Measurements from ENCODE around the gene FRMD7. TPM values are rescaled to one million over a fixed set of nuclear protein-coding genes. Genes with fewer than 3 reads are reported as not detected.

The FRMD7 gene
- total and polyA plus RNA-seq, 2 of the 13 experiments (the other 11 are each of a cell fraction or from before 2014, with no cell fraction given), result 0.04 TPM; not detected in 1

GRCh38 chrX:132169554-132169953, 41.7 kb upstream of the FRMD7 start (continued):
- TF ChIP-seq, protein P1, sequence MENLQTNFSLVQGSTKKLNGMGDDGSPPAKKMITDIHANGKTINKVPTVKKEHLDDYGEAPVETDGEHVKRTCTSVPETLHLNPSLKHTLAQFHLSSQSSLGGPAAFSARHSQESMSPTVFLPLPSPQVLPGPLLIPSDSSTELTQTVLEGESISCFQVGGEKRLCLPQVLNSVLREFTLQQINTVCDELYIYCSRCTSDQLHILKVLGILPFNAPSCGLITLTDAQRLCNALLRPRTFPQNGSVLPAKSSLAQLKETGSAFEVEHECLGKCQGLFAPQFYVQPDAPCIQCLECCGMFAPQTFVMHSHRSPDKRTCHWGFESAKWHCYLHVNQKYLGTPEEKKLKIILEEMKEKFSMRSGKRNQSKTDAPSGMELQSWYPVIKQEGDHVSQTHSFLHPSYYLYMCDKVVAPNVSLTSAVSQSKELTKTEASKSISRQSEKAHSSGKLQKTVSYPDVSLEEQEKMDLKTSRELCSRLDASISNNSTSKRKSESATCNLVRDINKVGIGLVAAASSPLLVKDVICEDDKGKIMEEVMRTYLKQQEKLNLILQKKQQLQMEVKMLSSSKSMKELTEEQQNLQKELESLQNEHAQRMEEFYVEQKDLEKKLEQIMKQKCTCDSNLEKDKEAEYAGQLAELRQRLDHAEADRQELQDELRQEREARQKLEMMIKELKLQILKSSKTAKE (CRISPR knock-in tag; IDR thresholded peaks at IDR 0.05; ENCODE audit: borderline replicate concordance), result no peak

DNA sequence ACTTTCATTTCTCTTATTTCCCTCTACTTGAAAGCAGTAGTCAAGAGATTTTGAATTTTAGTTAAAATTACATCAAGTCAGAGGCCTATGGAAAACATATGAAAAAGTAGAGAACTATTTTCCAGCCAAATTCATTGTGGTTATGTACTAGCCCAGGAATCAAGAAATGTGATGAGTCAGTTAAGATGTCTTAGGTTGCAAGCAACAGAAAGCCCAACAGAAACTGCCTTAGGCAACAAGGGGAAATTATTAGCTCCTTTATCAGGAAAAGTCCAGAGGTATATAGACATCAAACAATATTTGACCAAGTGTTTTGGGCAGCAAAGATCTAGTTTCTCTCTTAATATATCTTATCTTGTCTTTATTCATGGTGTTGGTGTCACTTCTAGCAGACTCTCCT, 37.8 kb upstream of the FRMD7 start:
- FAIRE-seq, result no peak
- in situ Hi-C loops (cut with HindIII; ENCODE audit: extremely low pct_ligation_motif_present, low pct_unique_long_range_greater_than_20kb) (no loop called here), intact Hi-C loops (cut with micrococcal nuclease; ENCODE audit: unreplicated experiment) (no loop called here)
- no peak overlapping the region for H3K4me3 ChIP-seq (replicated peaks in 1 of 3; ENCODE audit: insufficient read depth in 1 of 3, low read depth in 2 of 3, low read length in 3 of 3)
- H3K9me3 ChIP-seq (ENCODE audit: low read length), result no peaks in the 10 kb centered on the region
- no peaks in the 10 kb centered on the region for H3K79me2 ChIP-seq (ENCODE audit: insufficient read depth, low read length)
- POLR2A ChIA-PET, result no interaction called here
- BruUV-seq (replicated peaks), result no TSS peak
- no peak overlapping the region for H3K27ac ChIP-seq (ENCODE audit: extremely low read length, insufficient read depth, low read length)
- TF ChIP-seq EZH2 (conservative IDR thresholded peaks at IDR 0.05; ENCODE audit: low read depth, low read length), result no peak
- TF ChIP-seq ZSCAN21 (CRISPR knock-in tag; IDR thresholded peaks at IDR 0.05; ENCODE audit: borderline replicate concordance), result no peak
- no peaks in the 10 kb centered on the region for H3K27me3 ChIP-seq (ENCODE audit: control insufficient read depth in 1 of 2, insufficient read depth in 2 of 2, low read length in 2 of 2)
- H2AFZ ChIP-seq (ENCODE audit: low read length), result no peak overlapping the region
- CTCF ChIA-PET (ENCODE audit: low intra/inter-chr PET ratio, low total read pairs), result no interaction called here
- no peak for DNase-seq (ENCODE audit: low spot score)
- H3K4me1 ChIP-seq (ENCODE audit: insufficient read depth, low read length), result peaks cover 12% of the 10 kb centered on the region
- no peak overlapping the region for H3K4me2 ChIP-seq (ENCODE audit: low read depth, low read length)
- no peaks in the 10 kb centered on the region for H4K20me1 ChIP-seq (ENCODE audit: insufficient read depth, low read length)
- H3K9ac ChIP-seq (ENCODE audit: insufficient read depth, low read depth, low read length), result no peak overlapping the region
- H3K36me3 ChIP-seq (replicated peaks in 1 of 2; ENCODE audit: control insufficient read depth in 1 of 2, insufficient read depth in 2 of 2, low read length in 2 of 2), result no peaks in the 10 kb centered on the region
- ATAC-seq, result no peak

GRCh38 chrX:132165005-132165404, 37.2 kb upstream of the FRMD7 start:
- no peaks in the 10 kb centered on the region for H4K20me1 ChIP-seq (ENCODE audit: insufficient read depth, low read length)
- H3K4me3 ChIP-seq (replicated peaks in 1 of 3; ENCODE audit: insufficient read depth in 1 of 3, low read depth in 2 of 3, low read length in 3 of 3), result no peak overlapping the region
- ATAC-seq (no peak), DNase-seq (ENCODE audit: low spot score) (no peak), FAIRE-seq (no peak)
- TF ChIP-seq ZBTB2 (CRISPR knock-in tag; IDR thresholded peaks at IDR 0.05; ENCODE audit: low read depth) (no peak), SNAPC2 (CRISPR knock-in tag; IDR thresholded peaks at IDR 0.05) (no peak), RARG (CRISPR knock-in tag; IDR thresholded peaks at IDR 0.05; ENCODE audit: low read depth) (no peak), ATRX (CRISPR knock-in tag; IDR thresholded peaks at IDR 0.05; ENCODE audit: borderline replicate concordance) (no peak)
- TF ChIP-seq, protein P2, sequence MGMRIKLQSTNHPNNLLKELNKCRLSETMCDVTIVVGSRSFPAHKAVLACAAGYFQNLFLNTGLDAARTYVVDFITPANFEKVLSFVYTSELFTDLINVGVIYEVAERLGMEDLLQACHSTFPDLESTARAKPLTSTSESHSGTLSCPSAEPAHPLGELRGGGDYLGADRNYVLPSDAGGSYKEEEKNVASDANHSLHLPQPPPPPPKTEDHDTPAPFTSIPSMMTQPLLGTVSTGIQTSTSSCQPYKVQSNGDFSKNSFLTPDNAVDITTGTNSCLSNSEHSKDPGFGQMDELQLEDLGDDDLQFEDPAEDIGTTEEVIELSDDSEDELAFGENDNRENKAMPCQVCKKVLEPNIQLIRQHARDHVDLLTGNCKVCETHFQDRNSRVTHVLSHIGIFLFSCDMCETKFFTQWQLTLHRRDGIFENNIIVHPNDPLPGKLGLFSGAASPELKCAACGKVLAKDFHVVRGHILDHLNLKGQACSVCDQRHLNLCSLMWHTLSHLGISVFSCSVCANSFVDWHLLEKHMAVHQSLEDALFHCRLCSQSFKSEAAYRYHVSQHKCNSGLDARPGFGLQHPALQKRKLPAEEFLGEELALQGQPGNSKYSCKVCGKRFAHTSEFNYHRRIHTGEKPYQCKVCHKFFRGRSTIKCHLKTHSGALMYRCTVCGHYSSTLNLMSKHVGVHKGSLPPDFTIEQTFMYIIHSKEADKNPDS (CRISPR knock-in tag; IDR thresholded peaks at IDR 0.05), result no peak
- ChIA-PET POLR2A (no interaction called here), CTCF (ENCODE audit: low intra/inter-chr PET ratio, low total read pairs) (no interaction called here)
- H3K79me2 ChIP-seq (ENCODE audit: insufficient read depth, low read length), result no peaks in the 10 kb centered on the region
- H3K9ac ChIP-seq (ENCODE audit: insufficient read depth, low read depth, low read length), result no peak overlapping the region
- H2AFZ ChIP-seq (ENCODE audit: low read length), result no peak overlapping the region
- peaks cover 12% of the 10 kb centered on the region for H3K4me1 ChIP-seq (ENCODE audit: insufficient read depth, low read length)
- no peaks in the 10 kb centered on the region for H3K9me3 ChIP-seq (ENCODE audit: low read length)
- in situ Hi-C loops (cut with HindIII; ENCODE audit: extremely low pct_ligation_motif_present, low pct_unique_long_range_greater_than_20kb), result no loop called here
- no TSS peak for BruUV-seq (replicated peaks)
- intact Hi-C loops (cut with micrococcal nuclease; ENCODE audit: unreplicated experiment), result no loop called here
- H3K27me3 ChIP-seq (ENCODE audit: control insufficient read depth in 1 of 2, insufficient read depth in 2 of 2, low read length in 2 of 2), result no peaks in the 10 kb centered on the region
- H3K36me3 ChIP-seq (replicated peaks in 1 of 2; ENCODE audit: control insufficient read depth in 1 of 2, insufficient read depth in 2 of 2, low read length in 2 of 2), result no peaks in the 10 kb centered on the region
- H3K27ac ChIP-seq (ENCODE audit: extremely low read length, insufficient read depth, low read length), result no peak overlapping the region
- no peak overlapping the region for H3K4me2 ChIP-seq (ENCODE audit: low read depth, low read length)
